ENCODE measurements around the gene ANP32E. TPM values are rescaled to one million over a fixed set of nuclear protein-coding genes. Genes with fewer than 3 reads are reported as not detected.
A peak's percentile ranks its signal among the peaks of the same experiment; 100 is the strongest.
"Not testable (repeated sequence)": the region's sequence is repeated elsewhere in the genome, so short reads cannot be mapped to it uniquely, and the experiment has no call there.

ANP32E gene
- total RNA-seq, 4 donors from 2014 or later = 14.8 to 25.1 (median 21.6) TPM

DNA sequence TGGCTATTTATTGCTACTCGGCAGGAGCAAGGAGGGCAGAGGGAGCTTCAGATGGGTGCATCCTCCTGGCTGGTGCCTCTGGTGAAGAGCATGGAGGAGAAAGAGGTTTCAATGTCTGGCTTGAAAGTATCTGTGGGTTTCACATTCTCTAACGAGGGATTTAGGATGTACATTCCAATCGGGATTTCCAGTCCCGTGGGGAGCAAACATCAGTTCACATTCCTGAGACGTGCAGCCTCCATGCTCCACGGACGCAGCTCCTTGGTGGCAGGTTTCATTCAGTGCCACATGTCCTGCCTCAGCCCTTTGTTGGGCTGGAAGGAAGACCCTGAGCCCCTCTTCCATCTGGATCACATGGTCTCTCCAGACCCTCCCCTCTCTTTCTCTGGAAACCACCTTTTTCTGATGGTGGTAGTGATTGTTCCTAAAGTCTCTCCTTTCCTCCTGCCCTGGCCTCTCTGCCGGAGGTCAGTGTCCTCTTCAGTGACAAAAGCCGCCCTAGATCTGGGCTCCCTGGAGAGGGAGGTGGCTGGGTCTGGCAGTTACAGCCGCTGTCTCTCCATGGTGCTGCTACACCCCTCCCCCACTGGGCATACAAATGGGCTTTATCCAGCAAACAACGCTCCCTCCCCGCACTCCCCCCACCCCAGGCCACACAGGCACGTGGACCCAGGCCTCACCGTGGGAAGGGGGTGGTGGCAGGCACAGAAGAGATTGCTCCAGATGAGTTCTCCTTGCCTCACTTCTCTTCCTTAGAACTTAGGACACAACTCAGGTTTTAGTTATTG, 20.8 kb upstream of the ANP32E start:
- Histone ChIP-seq H3K4me1 (peaks cover 0 to 51% (median 14%) of the 10 kb centered on the region in 3 donors), H3K27me3 (no peaks in the 10 kb centered on the region), H3K36me3 (no peaks in the 10 kb centered on the region), H3K9me3 (no peaks in the 10 kb centered on the region), H3K4me3 (no peak overlapping the region), H3K27ac (peak overlapping the region; percentile 81 to 90 (median 83))
- no peak for ATAC-seq
- 12 to 17% methylated on average over 5 of the region's 14 CpGs for WGBS, 2 donors (ENCODE audit: low coverage in 1 of 2)
- TF ChIP-seq POLR2AphosphoS5 (IDR thresholded peaks at IDR 0.05) (no peak), POLR2A (IDR thresholded peaks at IDR 0.05) (no peak), EP300 (IDR thresholded peaks at IDR 0.05) (no peak)
- TF ChIP-seq, protein P1, sequence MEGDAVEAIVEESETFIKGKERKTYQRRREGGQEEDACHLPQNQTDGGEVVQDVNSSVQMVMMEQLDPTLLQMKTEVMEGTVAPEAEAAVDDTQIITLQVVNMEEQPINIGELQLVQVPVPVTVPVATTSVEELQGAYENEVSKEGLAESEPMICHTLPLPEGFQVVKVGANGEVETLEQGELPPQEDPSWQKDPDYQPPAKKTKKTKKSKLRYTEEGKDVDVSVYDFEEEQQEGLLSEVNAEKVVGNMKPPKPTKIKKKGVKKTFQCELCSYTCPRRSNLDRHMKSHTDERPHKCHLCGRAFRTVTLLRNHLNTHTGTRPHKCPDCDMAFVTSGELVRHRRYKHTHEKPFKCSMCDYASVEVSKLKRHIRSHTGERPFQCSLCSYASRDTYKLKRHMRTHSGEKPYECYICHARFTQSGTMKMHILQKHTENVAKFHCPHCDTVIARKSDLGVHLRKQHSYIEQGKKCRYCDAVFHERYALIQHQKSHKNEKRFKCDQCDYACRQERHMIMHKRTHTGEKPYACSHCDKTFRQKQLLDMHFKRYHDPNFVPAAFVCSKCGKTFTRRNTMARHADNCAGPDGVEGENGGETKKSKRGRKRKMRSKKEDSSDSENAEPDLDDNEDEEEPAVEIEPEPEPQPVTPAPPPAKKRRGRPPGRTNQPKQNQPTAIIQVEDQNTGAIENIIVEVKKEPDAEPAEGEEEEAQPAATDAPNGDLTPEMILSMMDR (IDR thresholded peaks at IDR 0.05) = no peak

DNA sequence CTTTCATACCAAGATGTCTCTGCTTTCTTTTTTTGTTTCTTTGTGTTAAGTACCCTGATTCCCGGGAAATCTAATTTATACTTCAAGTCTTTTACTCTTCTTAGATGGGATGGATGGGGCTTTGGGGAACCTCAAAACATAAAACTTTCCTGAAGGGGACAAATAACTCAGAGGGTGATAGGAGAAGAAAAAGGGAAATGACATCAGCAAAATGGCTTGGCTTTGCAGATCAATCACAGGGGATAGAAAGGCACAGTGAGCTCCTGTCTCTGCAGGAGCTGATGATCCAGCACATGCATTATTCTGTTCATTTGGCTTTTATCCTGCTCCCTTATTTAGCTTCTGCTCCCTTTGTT, 20.3 kb upstream of the ANP32E start:
- ATAC-seq = peak; percentile 11
- Histone ChIP-seq H3K27me3 (no peaks in the 10 kb centered on the region), H3K27ac (peak overlapping the region; percentile 81 to 90 (median 83)), H3K9me3 (no peaks in the 10 kb centered on the region), H3K4me3 (no peak overlapping the region), H3K4me1 (peaks cover 0 to 51% (median 14%) of the 10 kb centered on the region in 3 donors), H3K36me3 (no peaks in the 10 kb centered on the region)
- 0% methylated on average over 1 of the region's 1 CpG for WGBS, 2 donors (ENCODE audit: low coverage in 1 of 2)
- TF ChIP-seq EP300 (IDR thresholded peaks at IDR 0.05) (no peak), POLR2A (IDR thresholded peaks at IDR 0.05) (no peak), POLR2AphosphoS5 (IDR thresholded peaks at IDR 0.05) (no peak)
- TF ChIP-seq, protein P1 (IDR thresholded peaks at IDR 0.05) = no peak

DNA sequence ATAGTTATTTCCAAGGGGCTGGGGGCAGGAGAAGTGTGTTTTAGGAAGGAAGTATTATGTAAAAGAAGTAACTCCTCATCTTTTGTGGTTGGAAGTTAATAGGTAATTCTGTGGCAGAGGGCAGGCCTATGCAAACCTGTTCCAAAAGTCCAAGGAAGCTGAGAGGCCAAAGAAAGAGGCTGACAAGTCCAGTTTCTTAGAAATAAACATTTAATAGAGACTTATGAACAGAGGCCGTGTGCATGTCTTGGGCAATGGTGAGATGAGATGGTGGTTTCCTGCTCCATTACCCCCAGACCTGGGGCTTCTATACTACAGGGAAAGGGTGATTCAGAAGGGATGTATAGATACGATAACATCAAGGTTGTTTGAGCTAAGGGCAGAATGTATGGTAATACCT, 14.0 kb upstream of the ANP32E start:
- WGBS, 2 donors (ENCODE audit: low coverage in 1 of 2) = 73 to 83% methylated on average over 2 of the region's 2 CpGs
- no peak overlapping the region for H3K4me3 ChIP-seq
- H3K4me1 ChIP-seq = no peaks in the 10 kb centered on the region
- no peak for ATAC-seq
- no peaks in the 10 kb centered on the region for H3K27me3 ChIP-seq
- no peaks in the 10 kb centered on the region for H3K36me3 ChIP-seq
- H3K9me3 ChIP-seq = no peaks in the 10 kb centered on the region
- no peak for TF ChIP-seq POLR2AphosphoS5 (IDR thresholded peaks at IDR 0.05)
- no peak for TF ChIP-seq EP300 (IDR thresholded peaks at IDR 0.05)
- no peak overlapping the region for H3K27ac ChIP-seq

DNA sequence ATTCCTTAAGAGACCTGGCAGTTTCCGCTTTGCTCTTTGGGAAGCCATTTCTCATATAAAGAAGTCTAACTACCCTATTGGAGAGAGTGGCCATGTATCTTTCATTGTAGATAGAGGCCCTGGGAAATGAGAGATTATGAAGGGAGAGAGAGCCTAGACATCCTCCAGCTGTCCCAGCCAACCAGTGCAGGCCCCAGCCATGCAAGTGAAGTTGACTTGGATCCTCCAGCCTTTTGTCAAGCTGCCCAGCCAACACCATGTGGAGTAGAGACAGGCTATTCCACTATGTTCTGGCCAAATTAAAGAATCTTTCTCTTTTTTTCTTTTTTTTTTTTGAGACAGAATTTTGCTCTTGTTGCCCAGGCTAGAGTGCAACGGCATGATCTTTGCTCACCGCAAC, 7.1 kb upstream of the ANP32E start:
- no peaks in the 10 kb centered on the region for H3K36me3 ChIP-seq
- TF ChIP-seq POLR2AphosphoS5 (IDR thresholded peaks at IDR 0.05) (no peak), EP300 (IDR thresholded peaks at IDR 0.05) (no peak), POLR2A (IDR thresholded peaks at IDR 0.05) (no peak)
- TF ChIP-seq, protein P1 (IDR thresholded peaks at IDR 0.05) = no peak

DNA sequence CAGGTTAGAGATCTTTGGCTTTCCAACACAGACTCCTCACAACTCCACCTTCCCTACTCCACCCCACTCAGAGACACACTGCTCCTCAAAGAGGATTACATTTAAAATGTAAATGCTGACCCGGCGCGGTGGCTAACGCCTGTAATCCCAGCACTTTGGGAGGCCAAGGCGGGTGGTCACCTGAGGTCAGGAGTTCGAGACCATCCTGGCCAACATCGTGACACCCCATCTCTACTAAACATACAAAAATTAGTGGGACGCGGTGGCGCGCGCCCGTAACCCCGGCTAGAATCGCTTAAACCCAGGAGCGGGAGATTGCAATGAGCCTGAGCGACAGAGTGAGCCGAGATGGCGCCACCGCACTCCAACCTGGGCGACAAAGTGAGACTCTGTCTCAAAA, 1.8 kb upstream of the ANP32E start:
- Histone ChIP-seq H3K4me1 (peaks cover 0 to 19% (median 0%) of the 10 kb centered on the region in 3 donors), H3K36me3 (no peaks in the 10 kb centered on the region), H3K27ac (no peak overlapping the region), H3K4me3 (no peak overlapping the region), H3K9me3 (no peaks in the 10 kb centered on the region), H3K27me3 (no peaks in the 10 kb centered on the region)
- 92% methylated on average over 18 of the region's 21 CpGs; no CpG with 5 or more reads in 1 of the 2 donors for WGBS, 2 donors (ENCODE audit: low coverage in 1 of 2)
- no peak for ATAC-seq
- no peak for TF ChIP-seq POLR2AphosphoS5 (IDR thresholded peaks at IDR 0.05)
- TF ChIP-seq EP300 (IDR thresholded peaks at IDR 0.05) = no peak
- TF ChIP-seq, protein P1 (IDR thresholded peaks at IDR 0.05) = no peak
- TF ChIP-seq POLR2A (IDR thresholded peaks at IDR 0.05) = no peak

More for the DNA sequence above, 7.1 kb upstream of the ANP32E start:
- no peak overlapping the region for H3K4me3 ChIP-seq
- no peak for ATAC-seq
- 53 to 66% methylated on average over 3 of the region's 3 CpGs for WGBS, 2 donors (ENCODE audit: low coverage in 1 of 2)
- no peaks in the 10 kb centered on the region for H3K4me1 ChIP-seq
- no peaks in the 10 kb centered on the region for H3K9me3 ChIP-seq
- H3K27me3 ChIP-seq = no peaks in the 10 kb centered on the region
- H3K27ac ChIP-seq = no peak overlapping the region

DNA sequence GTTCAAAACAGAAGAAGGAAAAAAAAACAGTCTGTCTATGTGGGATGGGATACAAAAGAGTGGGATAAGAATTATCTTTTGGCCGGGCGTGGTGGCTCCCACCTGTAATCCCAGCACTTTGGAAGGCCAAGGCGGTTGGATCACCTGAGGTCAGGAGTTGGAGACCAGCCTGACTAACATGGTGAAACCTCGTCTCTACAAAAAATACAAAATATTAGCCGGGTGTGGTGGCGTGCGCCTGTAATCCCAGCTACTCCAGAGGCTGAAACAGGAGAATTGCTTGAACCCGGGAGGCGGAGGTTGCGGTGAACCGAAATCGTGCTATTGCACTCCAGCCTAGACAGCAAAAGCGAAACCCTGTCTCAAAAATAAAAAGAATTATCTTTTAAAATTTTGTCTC, 1.3 kb upstream of the ANP32E start:
- H3K9me3 ChIP-seq, H3K4me3 ChIP-seq, ATAC-seq, H3K36me3 ChIP-seq, H3K27ac ChIP-seq, H3K27me3 ChIP-seq: not testable (repeated sequence)
- WGBS, 2 donors (ENCODE audit: low coverage in 1 of 2) = 90 to 92% methylated on average over 2 to 12 of the region's 13 CpGs
- peaks cover 0 to 20% (median 0%) of the 10 kb centered on the region in 3 donors for H3K4me1 ChIP-seq
